ENCODE data around the gene MLN. TPM values are rescaled to one million over a fixed set of nuclear protein-coding genes. Genes with fewer than 3 reads are reported as not detected.

Gene MLN
- total RNA-seq, 2 donors from 2014 or later = 0.48 TPM; not detected in 1

- Histone ChIP-seq H3K4me3 (no peak overlapping the region), H3K4me1 (peaks cover 7% of the 10 kb centered on the region), H3K36me3 (peaks cover 23% of the 10 kb centered on the region), H3K9ac (ENCODE audit: low read depth in 2 of 2, low read length in 2 of 2) (no peak overlapping the region), H3K9me3 (no peaks in the 10 kb centered on the region), H3K27me3 (no peaks in the 10 kb centered on the region), H3K27ac (no peak overlapping the region)
- no peak for DNase-seq
- intact Hi-C loops (cut with DNase I) = no loop called here
- no peak for TF ChIP-seq CTCF (IDR thresholded peaks at IDR 0.05)
Measured at GRCh38 chr6:33785778-33786177, 18.0 kb downstream of the MLN start.

GRCh38 chr6:33784787-33785186, 19.0 kb downstream of the MLN start:
- H3K27ac ChIP-seq = no peak overlapping the region
- H3K4me3 ChIP-seq = no peak overlapping the region
- H3K9me3 ChIP-seq = no peaks in the 10 kb centered on the region
- H3K4me1 ChIP-seq = peaks cover 7% of the 10 kb centered on the region
- no peak for DNase-seq
- TF ChIP-seq CTCF (IDR thresholded peaks at IDR 0.05) = no peak
- no peak overlapping the region for H3K9ac ChIP-seq (ENCODE audit: low read depth in 2 of 2, low read length in 2 of 2)
- intact Hi-C loops (cut with DNase I) = no loop called here
- no peaks in the 10 kb centered on the region for H3K27me3 ChIP-seq
- peaks cover 29% of the 10 kb centered on the region for H3K36me3 ChIP-seq

GRCh38 chr6:33783781-33784520, 19.9 kb downstream of the MLN start:
- no peak overlapping the region for H3K27ac ChIP-seq
- H3K9ac ChIP-seq (ENCODE audit: low read depth in 2 of 2, low read length in 2 of 2) = no peak overlapping the region
- DNase-seq = no peak
- peaks cover 36% of the 10 kb centered on the region for H3K36me3 ChIP-seq
- no peaks in the 10 kb centered on the region for H3K9me3 ChIP-seq
- peaks cover 7% of the 10 kb centered on the region for H3K4me1 ChIP-seq
- no peak for TF ChIP-seq CTCF (IDR thresholded peaks at IDR 0.05)
- no peak overlapping the region for H3K4me3 ChIP-seq
- intact Hi-C loops (cut with DNase I) = no loop called here
- no peaks in the 10 kb centered on the region for H3K27me3 ChIP-seq

- Histone ChIP-seq H3K9me3 (no peaks in the 10 kb centered on the region), H3K4me3 (no peak overlapping the region), H3K27me3 (no peaks in the 10 kb centered on the region), H3K4me1 (peaks cover 6% of the 10 kb centered on the region), H3K9ac (ENCODE audit: low read depth in 2 of 2, low read length in 2 of 2) (no peak overlapping the region), H3K27ac (no peak overlapping the region), H3K36me3 (peaks cover 46% of the 10 kb centered on the region)
- no peak for TF ChIP-seq CTCF (IDR thresholded peaks at IDR 0.05)
- DNase-seq = no peak
- intact Hi-C loops (cut with DNase I) = no loop called here
Measured at GRCh38 chr6:33782561-33782960, 21.2 kb downstream of the MLN start.

GRCh38 chr6:33781131-33781975, 22.4 kb downstream of the MLN start:
- H3K9ac ChIP-seq (ENCODE audit: low read depth in 2 of 2, low read length in 2 of 2) = no peak overlapping the region
- H3K27ac ChIP-seq = no peak overlapping the region
- no peak overlapping the region for H3K4me3 ChIP-seq
- no peak for DNase-seq
- H3K4me1 ChIP-seq = no peaks in the 10 kb centered on the region
- H3K9me3 ChIP-seq = no peaks in the 10 kb centered on the region
- no peak for TF ChIP-seq CTCF (IDR thresholded peaks at IDR 0.05)
- intact Hi-C loops (cut with DNase I) = no loop called here
- peaks cover 58% of the 10 kb centered on the region for H3K36me3 ChIP-seq
- H3K27me3 ChIP-seq = no peaks in the 10 kb centered on the region

All from colonic mucosa (tissue), 4 donors.